NCI-H1048 (cell line): ENCODE data around the gene MRM3.
"Not testable (repeated sequence)": the region's sequence is repeated elsewhere in the genome, so short reads cannot be mapped to it uniquely, and the experiment has no call there.

ENCODE experiments used
- DNase-seq: peaks from one replicate; lab custom pipeline; 2025; lab: John Stamatoyannopoulos, UW

The MRM3 gene

GRCh38 chr17:781805-782731 lies at the start of gene MRM3, which contains the start of gene GLOD4:
Gene MRM3, plus strand, starts transcription at chr17:782353. Its CDS starts 26 bp downstream, at chr17:782379.
Gene GLOD4, minus strand, starts transcription at chr17:782280. Its CDS starts 25 bp downstream, at chr17:782255.
- DNase-seq: peak; percentile 60

- DNase-seq: no peak
Observed at GRCh38 chr17:732902-733720, 49.0 kb upstream of the MRM3 start.

- DNase-seq: no peak
Observed at GRCh38 chr17:733743-734142, 48.4 kb upstream of the MRM3 start.

- no peak for DNase-seq
Observed at GRCh38 chr17:737561-738113, 44.5 kb upstream of the MRM3 start.

- no peak for DNase-seq
Observed at GRCh38 chr17:740240-741017, 41.7 kb upstream of the MRM3 start.

GRCh38 chr17:742147-742793 lies 39.9 kb upstream of the MRM3 start:
- DNase-seq: no peak

GRCh38 chr17:743139-743538 lies 39.0 kb upstream of the MRM3 start:
- DNase-seq: no peak

GRCh38 chr17:744937-745336 lies 37.2 kb upstream of the MRM3 start:
- DNase-seq: no peak

GRCh38 chr17:745406-745805 lies 36.7 kb upstream of the MRM3 start:
- DNase-seq: no peak

GRCh38 chr17:746181-746580 lies 36.0 kb upstream of the MRM3 start:
- DNase-seq: no peak

GRCh38 chr17:746783-747629 lies 35.1 kb upstream of the MRM3 start:
- no peak for DNase-seq

- not testable (repeated sequence) for DNase-seq
Observed at GRCh38 chr17:748604-749003, 33.5 kb upstream of the MRM3 start.

GRCh38 chr17:749359-749758 lies 32.8 kb upstream of the MRM3 start:
- not testable (repeated sequence) for DNase-seq

GRCh38 chr17:750431-751037 lies 31.6 kb upstream of the MRM3 start:
- no peak for DNase-seq

- no peak for DNase-seq
Observed at GRCh38 chr17:751269-752001, 30.7 kb upstream of the MRM3 start.

- peak; percentile 76 for DNase-seq
Observed at GRCh38 chr17:752002-752619, 30.0 kb upstream of the MRM3 start, which contains the start of gene GEMIN4. Gene GEMIN4, minus strand, starts transcription at chr17:752264. Its CDS starts 122 bp downstream, at chr17:752142.

- no peak for DNase-seq
Observed at GRCh38 chr17:752620-753219, 29.4 kb upstream of the MRM3 start.

- DNase-seq: no peak
Observed at GRCh38 chr17:753418-753817, 28.7 kb upstream of the MRM3 start.
